ENCODE data around the gene KLHDC10.
A peak's percentile ranks its signal among the peaks of the same experiment; 100 is the strongest.

KLHDC10 gene

DNA sequence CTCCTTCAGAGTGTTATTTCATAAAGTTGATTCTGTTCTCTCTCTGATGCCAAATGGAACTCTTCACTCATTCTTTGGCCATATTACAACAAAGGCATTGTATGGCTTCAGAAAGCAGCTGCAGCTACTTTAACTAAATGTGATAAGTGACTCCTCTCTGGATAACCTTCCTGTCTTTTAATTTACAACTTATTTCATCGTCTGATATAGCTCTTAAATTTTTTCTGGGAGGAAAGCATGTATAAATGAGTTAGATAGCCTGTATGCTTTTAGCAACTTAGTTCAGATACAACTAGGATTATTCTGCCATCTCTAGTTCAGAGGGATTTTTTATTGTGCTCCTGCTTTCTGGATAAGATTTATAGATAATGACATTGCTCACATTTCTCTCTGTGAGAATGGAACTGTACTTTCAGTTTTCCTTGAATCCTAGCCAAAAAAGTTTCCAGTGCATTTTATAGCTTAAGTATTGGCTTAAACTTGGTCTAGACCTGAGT, 57.5 kb downstream of the KLHDC10 start:
- H3K4me3 ChIP-seq (ENCODE audit: control insufficient read depth, low read depth, low read length): no peak overlapping the region
- TF ChIP-seq, protein P1, sequence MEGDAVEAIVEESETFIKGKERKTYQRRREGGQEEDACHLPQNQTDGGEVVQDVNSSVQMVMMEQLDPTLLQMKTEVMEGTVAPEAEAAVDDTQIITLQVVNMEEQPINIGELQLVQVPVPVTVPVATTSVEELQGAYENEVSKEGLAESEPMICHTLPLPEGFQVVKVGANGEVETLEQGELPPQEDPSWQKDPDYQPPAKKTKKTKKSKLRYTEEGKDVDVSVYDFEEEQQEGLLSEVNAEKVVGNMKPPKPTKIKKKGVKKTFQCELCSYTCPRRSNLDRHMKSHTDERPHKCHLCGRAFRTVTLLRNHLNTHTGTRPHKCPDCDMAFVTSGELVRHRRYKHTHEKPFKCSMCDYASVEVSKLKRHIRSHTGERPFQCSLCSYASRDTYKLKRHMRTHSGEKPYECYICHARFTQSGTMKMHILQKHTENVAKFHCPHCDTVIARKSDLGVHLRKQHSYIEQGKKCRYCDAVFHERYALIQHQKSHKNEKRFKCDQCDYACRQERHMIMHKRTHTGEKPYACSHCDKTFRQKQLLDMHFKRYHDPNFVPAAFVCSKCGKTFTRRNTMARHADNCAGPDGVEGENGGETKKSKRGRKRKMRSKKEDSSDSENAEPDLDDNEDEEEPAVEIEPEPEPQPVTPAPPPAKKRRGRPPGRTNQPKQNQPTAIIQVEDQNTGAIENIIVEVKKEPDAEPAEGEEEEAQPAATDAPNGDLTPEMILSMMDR (IDR thresholded peaks at IDR 0.05; ENCODE audit: control insufficient read depth, insufficient read depth, low read depth, low read length, missing control alignments): no peak
- peak; percentile 32 for DNase-seq (ENCODE audit: low read depth)

DNA sequence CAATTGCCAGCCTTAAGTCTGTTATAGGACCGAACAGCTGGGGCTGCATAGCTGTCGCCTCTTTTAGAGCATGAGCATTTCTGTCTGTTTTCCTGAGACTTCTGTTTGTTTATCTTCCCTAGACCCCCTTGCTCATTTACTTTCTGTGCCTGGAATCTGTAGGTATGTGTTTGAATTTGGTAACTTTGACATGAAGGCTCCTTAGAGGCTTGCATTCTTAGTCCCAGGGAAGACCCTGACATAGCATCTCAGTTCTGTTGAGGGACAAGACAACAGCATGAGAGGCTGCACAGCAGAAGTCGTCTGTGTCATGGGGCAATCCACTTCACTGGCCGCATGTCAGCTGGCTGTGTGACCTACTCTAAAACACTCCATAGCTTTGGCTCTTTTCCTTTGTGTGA, 58.7 kb downstream of the KLHDC10 start:
- TF ChIP-seq, protein P1 (IDR thresholded peaks at IDR 0.05; ENCODE audit: control insufficient read depth, insufficient read depth, low read depth, low read length, missing control alignments): no peak
- H3K4me3 ChIP-seq (ENCODE audit: control insufficient read depth, low read depth, low read length): no peak overlapping the region
- no peak for DNase-seq (ENCODE audit: low read depth)

DNA sequence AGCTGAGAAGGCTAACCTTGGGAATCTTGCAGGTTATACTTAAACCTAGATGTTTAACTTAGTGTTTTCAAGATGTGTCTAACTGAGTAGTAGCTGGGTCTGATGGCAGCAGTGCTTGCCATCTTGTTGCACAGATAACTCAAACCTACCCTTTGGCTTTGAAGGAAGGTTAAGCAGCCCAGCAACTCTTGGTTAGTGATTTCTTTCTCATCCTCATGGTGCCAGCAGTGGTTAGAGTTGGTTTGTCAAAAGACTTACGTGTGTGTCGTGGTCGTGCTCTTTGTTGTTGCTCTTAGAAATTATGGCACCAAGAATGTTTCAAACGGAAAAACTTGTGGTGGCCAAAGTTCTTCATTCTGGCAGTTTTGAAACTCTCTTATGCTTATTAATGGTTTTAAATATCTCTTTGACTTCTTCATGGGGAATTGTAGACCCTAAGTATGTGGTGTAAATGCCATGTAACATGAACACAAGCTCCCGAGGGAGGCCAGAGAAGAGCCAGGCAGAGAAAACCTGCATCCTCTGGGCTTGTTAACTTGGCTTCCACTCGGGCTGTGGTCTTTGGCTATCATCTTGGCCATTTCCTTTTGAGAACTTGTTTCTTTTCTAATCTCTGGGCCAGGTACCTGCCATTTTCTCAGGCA, 61.0 kb downstream of the KLHDC10 start:
- DNase-seq (ENCODE audit: low read depth): no peak
- TF ChIP-seq, protein P1 (IDR thresholded peaks at IDR 0.05; ENCODE audit: control insufficient read depth, insufficient read depth, low read depth, low read length, missing control alignments): no peak
- H3K4me3 ChIP-seq (ENCODE audit: control insufficient read depth, low read depth, low read length): no peak overlapping the region

DNA sequence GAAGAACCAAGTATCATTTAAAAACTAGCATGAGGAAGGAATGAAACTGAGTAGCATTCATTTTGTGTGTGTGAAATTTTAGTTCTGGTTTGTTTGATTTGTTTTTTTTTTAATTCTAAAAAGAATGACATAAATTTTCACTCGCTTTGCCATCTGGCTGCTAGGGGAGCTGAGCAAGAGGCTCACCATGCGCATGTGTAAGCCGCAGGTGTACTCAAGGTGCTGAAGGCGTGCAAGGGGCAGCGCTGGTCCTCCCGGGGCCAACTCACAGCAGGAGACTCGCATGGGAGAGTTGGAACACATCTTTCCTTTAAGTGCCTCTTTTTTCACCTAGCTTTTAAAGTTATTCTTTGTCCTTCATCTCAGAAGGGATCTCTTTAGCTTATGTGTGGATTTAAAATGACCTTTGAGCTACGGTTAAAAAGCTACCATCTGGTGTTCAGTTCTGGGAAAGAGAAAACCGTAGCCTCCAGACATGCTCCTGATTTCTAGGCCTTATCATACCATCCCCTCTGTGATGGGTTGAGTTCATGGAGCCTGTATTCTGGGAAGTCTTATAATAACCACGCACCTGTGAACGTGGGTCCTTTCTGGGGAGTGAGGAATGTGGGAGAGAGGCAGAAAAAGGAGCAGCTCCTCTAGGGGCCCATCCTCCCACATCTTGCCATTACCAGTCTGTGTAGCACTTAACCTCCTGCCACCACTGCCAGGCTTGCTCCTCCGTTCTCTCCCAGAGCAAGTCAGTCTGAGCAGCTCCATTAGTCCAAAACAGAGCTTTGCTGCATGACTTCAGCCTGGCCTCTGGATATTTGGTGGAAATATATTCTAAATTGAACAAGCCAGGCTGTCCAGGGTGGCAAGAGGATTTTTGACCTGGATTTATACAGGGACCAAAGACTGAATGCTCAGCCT, 61.9 kb downstream of the KLHDC10 start:
- no peak for DNase-seq (ENCODE audit: low read depth)
- TF ChIP-seq, protein P1 (IDR thresholded peaks at IDR 0.05; ENCODE audit: control insufficient read depth, insufficient read depth, low read depth, low read length, missing control alignments): no peak
- no peak overlapping the region for H3K4me3 ChIP-seq (ENCODE audit: control insufficient read depth, low read depth, low read length)

DNA sequence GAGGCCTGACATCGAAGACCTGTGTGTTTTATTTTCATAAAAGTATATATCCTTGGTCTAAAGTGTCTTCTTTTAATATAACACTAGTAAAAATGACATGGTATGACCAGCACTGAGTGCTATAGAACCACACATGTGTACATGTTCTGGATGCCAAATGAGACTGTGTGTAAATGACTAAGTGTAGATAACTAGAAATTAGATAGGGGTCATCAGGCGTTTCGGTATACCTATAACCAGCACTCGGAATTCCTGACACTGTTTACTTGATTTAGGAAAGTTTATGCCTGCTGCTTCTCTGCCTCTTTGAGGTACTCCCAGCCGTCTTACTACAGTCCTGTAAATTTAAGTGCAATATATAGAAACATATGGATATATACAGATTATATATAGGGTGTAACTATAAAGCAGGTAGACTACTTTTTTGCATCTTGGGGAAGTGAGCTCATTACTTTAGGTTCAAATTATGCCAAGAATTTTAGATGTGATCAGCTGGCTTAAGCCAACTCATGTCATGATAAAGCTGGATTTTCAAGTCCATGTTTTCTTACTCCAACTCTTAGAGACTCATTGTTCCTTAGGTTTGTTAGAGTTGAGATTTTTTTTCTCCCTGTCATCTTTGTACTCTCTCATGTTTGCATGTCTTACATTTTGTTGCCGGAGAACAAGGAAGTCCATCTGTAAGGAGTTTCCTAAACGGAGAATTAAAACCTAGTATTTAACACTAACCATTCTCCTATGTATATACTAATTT, 62.9 kb downstream of the KLHDC10 start:
- H3K4me3 ChIP-seq (ENCODE audit: control insufficient read depth, low read depth, low read length): no peak overlapping the region
- TF ChIP-seq, protein P1 (IDR thresholded peaks at IDR 0.05; ENCODE audit: control insufficient read depth, insufficient read depth, low read depth, low read length, missing control alignments): no peak
- DNase-seq (ENCODE audit: low read depth): no peak

DNA sequence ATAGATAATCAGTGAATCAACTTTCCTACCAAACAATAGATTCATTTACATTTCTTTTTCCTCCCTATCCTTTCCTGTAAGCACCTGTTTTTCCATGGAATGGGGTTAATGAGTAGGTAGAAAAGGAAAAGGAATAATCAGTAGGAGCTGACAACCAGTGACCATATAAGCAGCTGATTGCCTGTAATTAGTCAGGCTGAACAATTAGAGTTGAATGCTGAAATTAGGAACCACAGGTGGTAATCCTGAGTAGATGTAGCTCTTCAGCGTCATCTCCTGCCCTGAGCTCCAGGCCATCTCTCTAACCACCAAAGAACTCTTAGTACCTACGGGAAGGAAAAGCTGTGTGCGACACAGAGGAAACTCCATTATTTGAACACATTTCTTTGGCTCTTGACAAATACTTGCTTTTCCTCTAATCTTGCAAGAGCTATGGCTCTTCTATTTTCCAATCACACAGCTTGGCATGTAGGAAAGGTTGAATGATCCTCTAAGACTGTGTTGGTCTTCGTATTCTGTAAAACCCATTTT, 63.8 kb downstream of the KLHDC10 start:
- H3K4me3 ChIP-seq (ENCODE audit: control insufficient read depth, low read depth, low read length): no peak overlapping the region
- DNase-seq (ENCODE audit: low read depth): no peak
- TF ChIP-seq, protein P1 (IDR thresholded peaks at IDR 0.05; ENCODE audit: control insufficient read depth, insufficient read depth, low read depth, low read length, missing control alignments): no peak

All from AG09309 (cell line).